GM21737 (cell line): Measurements from ENCODE around the gene GPX3.

Source experiments
- ATAC-seq: cut with Tn5 transposase; IDR thresholded peaks from one replicate; pipeline ENCODE4 v1.9.1; 2021; ENCODE audit warnings: mild to moderate bottlenecking, moderate library complexity; ENCODE audit not compliant: unreplicated experiment

The GPX3 gene, protein sequence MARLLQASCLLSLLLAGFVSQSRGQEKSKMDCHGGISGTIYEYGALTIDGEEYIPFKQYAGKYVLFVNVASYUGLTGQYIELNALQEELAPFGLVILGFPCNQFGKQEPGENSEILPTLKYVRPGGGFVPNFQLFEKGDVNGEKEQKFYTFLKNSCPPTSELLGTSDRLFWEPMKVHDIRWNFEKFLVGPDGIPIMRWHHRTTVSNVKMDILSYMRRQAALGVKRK

GRCh38 chr5:151020304-151021110 is at the start of gene GPX3:
TSS of gene GPX3 (plus strand) at chr5:151020591. CDS start at chr5:151020655, 64 bp downstream.
- peak; percentile 74 for ATAC-seq

- ATAC-seq: no peak
These were observed 41.8 kb upstream of the GPX3 start for GRCh38 chr5:150978590-150978989.

DNA sequence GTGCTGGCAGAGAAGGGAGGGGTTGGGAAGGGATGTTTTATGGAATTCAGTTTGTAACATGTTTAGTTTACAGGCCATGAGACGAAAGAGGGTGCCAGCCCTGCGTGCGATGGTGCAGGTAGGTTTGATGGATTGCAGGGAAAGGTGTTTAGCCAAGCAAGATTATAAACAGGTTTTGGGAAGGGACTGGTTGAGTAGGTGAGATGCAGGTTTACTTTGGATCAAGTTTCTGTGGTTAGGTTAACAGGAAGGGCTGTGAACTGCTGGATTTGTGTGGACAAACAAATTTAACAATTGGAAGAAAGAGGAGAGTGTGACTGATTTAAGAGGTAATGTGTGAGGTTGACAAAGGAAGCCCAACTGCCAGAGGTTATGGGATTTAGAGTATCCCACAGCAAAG is 32.6 kb upstream of the GPX3 start:
- ATAC-seq: no peak

GRCh38 chr5:150989695-150990094 is 30.7 kb upstream of the GPX3 start:
- no peak for ATAC-seq

DNA sequence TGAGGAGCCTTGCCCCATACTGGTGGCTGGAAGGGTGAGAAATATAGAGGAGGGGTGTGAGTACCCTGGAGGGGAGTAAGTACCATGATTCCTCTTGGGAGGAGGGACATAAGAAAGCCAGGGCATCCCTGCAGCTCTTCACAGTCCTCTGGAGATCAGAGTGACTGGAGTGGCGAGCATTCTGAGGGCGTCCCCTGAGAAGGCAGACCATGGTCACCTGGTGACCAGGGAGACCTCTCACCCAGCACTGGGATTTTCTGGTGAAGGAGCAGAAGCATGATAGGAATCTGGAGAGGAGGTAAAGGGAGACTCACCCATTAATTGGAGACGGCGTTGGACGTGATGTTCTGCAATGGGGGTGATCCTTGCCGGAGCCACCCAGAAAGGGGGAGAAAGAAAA is 27.7 kb upstream of the GPX3 start:
- ATAC-seq: no peak

DNA sequence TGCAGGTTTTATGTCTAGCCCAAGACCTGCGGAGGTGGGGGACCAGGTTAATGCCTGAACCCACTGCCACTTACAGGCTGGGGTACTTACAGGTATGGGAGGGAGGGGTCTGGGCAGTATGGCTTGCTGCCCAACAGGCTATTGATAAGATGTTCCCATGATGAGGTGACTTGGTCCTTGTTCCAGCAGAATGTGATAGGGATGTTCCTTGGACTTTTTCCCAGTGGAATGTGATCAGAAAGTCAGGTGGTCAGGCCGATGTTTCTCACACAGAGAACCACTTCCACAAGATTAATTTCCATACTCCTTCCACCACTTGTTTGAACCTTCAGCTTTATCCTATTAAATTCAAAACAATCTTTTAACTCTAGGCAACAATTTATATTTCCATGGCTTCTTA is 27.0 kb upstream of the GPX3 start:
- no peak for ATAC-seq

- ATAC-seq: no peak
These were observed 26.5 kb upstream of the GPX3 start for GRCh38 chr5:150993826-150994412.

DNA sequence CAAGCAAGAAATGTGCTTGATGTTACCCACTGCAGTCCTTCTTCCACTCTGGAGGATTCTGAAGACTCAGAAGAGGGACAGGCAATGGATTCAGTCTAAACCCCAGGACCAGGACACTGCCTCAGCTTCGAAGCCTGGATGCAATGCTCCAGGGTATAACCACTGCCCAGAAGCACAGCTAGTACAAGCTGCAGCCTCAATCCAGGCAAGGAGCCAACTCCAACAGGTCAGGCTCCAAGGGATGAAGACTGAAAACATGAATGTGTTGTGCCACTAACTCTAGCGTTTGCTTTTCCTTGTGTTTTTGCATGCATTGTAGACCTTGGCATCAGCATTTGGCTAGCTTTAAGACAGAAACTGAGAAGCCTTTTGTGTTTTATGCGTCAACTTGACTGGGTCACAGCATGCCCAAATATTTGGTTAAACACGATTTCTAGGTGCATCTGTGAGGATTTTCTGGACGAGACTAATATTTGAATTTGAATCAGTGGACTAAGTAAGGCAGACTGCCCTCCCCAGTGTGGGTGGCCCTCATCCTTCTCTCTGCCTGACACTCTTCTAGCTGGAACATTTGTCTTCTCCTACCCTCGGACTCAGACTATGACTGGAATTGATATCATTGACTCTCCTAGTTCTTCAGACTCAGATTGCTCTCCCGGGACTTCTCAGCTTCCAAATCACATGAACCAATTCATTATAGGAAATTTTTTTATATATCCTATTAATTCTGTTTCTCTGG is 20.5 kb upstream of the GPX3 start:
- ATAC-seq: no peak

DNA sequence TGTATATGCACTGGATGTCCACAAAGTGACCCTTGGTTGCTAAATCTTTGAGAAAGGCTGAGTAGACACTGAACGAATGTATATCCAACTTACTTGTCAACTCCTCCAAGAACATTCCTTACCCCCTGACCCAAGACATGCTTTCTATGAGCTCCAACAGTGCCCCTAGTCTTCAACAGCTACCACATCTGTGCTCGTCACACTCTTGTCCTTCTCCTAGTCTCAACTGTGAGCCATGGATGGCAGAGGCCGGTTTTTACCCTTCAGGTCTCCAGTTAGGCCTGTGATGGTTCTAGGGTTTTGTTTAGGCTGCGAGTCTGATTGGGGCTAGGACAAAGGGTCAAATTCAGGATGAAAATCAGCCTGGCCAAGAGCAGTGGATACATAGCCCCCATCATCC is 19.0 kb upstream of the GPX3 start:
- ATAC-seq: no peak

- ATAC-seq: no peak
These were observed 18.1 kb upstream of the GPX3 start for GRCh38 chr5:151002250-151002649.

DNA sequence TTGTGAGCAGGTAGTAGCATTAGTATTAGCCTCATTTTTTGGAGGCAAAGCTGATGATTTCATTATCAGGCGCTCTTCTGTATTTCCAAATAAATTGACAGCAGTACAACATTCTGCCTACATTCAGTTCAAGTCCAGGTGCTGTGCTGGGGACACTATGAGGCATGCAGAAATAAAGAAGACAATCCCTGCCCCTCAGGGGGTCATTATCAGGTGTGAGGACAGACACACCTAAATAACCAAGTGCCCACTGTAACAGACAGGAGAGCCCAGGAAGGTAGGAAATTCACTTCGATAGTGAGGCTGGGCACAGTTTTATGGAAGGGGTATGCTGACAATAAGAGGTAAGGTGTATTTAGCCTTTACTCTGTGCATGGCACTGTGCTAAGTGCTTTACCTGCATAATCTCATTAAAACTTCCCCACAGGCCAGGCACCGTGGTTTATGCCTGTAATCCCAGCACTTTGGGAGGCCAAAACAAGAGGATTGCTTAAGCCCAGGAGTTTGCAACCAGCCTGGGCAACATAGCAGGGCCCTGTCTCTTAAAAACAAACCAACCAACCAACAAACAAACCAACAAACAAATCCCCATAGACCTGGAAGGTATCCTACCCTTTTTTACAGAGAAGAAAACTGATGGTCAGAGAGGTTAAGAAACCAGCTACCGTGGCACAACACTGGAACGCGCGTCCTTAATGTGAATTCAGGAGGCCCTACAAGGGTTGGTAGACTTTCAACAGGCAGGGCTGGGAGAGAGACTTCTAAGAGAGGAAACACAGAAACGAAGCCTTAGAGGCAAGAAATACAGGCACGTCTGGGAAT is 17.5 kb upstream of the GPX3 start:
- ATAC-seq: no peak

- no peak for ATAC-seq
These were observed 16.9 kb upstream of the GPX3 start for GRCh38 chr5:151003503-151003860.

- ATAC-seq: no peak
These were observed 15.9 kb upstream of the GPX3 start for GRCh38 chr5:151004499-151004898.

- no peak for ATAC-seq
These were observed 15.0 kb upstream of the GPX3 start for GRCh38 chr5:151005187-151005949.

DNA sequence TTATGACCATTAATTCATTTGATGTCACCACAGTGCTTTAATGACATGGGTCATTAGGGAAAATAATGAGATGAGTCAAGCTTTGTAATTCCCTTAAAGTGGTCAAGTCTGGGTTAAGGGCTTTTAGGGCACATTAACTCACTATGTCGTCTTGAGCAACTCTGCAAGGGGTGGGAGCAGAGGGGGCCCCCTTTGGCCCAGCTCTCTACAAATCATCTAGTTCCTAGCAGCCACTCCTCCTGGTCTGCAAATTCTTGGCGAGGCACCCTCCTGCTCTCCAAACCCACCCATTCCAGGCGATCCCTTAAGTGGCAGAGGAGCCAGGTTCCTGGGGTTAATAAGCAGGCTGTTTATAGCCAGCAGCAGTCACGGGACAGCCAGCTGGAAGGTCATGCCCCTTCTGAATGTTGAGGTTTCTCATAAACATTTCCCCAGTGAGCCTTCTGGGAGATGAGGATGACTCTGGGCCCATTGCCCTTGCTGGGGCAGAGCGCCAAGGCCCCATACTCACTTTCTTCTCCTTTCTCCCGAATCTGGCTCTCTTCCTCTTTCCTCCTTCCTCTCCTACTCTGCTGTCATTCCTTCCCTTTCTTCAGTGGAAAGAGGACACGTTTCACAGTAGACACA is 14.3 kb upstream of the GPX3 start:
- no peak for ATAC-seq

- no peak for ATAC-seq
These were observed 13.6 kb upstream of the GPX3 start for GRCh38 chr5:151006704-151007334.

GRCh38 chr5:151007430-151008209 is 12.8 kb upstream of the GPX3 start:
- no peak for ATAC-seq

GRCh38 chr5:151008210-151008491 is 12.2 kb upstream of the GPX3 start:
- no peak for ATAC-seq
